Fibroblast of upper back skin (primary cell): ENCODE measurements around the gene DDX52.

Experiments used
- DNase-seq: peaks from one replicate; pipeline ENCODE4 v3.0.0-alpha.2; 2013

Gene DDX52

DNA sequence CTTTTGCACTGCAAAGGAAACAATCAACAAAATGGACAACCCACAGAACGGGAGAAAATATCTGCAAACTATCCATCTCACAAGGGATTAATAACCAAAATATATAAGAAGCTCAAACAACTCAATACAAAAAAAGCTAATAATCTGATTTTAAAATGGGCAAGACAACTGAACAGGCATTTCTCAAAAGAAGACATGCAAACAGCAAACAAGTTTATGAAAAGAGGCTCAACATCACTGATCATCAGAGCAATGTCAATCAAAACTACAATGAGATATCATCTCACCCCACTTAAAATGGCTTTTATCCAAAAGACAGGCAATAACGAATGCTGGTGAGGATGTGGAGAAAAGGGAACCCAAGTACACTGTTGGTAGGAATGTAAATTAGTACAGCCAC is 68.8 kb downstream of the DDX52 start:
- no peak for DNase-seq

DNA sequence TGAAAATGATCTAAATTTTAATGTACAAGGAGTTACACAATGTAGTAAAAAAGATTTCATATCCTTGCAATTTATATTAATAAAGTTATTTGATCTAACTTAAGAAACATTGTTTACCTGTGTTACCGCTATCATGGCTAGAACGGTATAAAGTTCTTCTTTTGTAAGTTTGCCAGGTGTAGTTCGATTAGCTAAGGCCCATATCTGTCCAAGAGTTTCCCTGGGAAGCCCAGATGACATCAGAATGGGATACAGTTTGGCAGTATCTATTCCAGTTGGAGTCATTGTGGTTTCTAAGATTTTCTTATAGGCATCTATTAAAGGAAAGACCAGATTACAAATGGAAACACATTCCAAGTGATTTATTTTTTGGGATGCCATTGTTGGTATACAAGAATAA is 71.6 kb downstream of the DDX52 start:
- DNase-seq = no peak

DNA sequence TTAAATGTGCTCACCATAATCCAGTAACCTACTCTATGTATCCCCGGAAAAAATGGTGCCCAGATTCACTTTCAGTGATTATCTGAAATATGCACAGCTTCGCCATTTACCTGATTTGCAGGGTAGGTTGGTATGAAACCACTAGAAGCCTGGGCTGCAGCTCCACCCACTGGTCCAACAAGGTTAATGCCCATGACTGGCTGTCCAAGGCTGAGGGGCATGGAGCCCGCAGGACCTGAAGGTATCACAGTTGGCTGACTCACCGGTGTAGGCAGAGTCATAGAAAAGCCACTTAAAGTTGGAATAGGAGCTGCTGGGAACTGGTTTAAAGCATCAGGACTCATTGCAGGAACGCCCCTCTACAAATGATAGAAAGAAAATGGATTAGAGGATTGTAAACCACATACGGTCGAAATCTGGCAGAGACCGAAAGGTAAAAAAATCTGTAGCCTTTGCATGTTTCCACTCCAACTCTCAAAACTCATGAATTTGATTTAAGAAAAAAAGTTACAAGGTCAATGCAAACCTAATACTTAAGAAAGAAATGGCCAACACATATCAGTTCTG is 72.6 kb downstream of the DDX52 start:
- peak; percentile 45 for DNase-seq

DNA sequence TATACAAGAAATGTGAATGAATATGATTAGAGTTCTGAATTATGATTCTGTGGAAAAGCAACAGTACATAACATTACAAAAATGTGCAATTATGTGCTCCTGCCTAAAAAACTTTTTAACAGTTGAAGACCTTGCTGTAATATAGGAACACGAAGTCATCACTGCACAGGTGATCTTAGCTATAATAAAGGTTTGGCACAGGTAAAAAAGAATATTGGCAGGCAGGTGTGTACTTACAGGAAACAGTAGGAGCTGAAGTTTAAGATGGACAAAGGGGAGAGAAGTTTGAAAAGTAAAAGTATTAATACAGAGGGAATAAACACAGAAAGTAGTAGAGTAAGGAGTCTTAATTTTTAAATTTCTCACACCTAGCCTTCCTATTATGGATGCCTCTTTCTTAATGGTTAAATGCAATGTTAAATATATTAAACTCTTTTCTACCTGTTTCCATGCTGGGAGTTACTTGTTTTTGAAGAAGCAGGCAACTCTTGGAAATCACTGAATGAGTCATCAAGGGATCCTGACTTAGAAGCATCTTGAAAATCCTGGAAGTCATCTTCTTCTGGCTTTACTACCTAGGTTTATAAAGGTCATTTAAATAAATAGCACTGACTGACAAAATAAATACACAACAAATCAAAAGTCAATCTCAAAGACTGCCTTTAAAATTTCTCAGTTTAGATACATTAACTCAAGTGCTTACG is 74.7 kb downstream of the DDX52 start:
- no peak for DNase-seq

DNA sequence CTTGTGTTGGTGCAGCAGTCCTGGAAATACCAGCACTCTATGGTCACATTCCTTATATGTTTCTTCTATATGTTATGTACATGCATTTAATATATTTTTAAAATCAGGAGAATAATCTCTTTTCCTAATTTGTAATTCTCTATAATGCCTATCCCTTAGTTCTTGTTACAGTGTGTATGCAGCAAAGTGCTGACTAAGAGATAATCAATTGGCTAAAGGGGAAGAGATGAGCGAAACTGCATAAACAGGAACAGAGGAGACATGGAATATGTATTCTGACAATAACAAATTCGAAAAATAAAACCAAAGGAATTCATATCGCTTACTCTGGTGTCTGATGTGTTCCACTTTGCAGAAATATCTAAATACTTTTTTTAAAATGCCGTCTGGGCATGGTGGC is 75.7 kb downstream of the DDX52 start:
- DNase-seq = no peak

DNA sequence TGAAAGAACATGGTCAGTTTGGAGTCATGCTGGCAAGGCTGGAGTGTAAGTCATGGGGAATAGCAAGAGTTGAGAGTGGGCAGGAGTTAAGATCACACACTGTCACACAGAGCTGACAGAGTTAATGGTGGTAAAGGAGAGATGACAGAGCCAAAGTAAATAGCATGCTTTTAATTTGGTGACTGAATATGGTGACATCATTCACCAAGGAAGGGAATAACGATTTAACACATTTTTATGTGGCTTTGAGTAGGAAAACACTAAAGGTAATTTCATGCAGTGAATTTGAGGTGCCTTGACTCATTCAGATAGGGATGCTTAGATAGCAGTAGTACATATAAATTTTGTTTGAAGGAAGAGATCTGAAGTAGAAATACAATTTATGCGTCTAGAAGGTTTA is 76.1 kb downstream of the DDX52 start:
- DNase-seq = no peak

DNA sequence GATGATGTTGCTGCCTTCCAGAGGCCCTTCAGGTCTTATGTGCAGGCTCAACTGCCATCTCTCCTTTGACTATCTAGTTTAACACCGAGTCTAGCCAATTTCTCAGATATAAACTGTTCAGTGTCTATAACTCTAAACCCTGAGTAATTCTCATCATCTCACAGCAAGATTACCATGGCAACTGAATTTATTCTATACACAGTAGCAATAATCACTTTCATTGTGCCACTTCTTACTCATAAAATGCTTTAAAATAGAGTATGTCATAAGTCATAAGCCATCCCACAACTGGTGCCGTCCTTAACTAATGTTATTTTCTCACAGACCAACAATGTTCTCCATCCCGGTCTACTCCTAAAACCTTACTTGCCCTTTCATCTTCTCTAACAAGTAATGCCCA is 79.0 kb downstream of the DDX52 start:
- DNase-seq = no peak

DNA sequence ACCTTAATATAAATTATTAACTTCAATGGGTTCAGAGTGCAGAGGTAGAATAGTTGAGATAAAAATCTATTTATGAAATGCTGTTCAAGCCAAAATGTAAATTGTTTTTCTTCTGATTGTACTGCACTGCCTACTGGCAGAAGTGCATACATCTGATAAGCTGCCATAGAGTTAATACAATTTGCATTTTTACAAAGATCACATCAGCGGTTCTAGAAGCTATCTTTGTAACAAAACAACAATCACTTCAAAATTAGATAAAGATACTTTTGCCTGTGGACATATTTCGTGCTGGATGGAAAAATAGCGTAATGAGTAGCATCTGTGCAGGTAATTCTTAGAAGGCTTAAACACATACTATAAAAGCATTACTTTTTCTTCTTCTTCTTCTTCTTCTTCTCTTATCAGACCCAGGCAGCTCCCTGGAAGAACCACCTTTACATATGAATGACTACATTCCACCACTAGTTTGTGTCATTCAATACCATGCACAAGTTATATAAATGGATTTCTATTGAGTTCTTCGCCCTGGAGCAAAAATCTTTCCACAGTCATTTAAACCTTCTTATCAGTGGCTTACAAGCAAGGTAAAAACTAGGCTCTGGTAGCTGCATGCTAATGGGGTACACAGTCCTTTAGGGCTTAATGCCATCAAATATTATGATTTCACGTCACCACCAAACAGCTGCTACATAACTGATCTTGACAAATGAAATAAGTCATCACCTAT is 81.1 kb downstream of the DDX52 start:
- no peak for DNase-seq
